ENCODE results near the gene ADCY10. TPM values are rescaled to one million over a fixed set of nuclear protein-coding genes. Genes with fewer than 3 reads are reported as not detected.

The ADCY10 gene
- total RNA-seq, 1 experiment from 2014 or later = 0.10 TPM

DNA sequence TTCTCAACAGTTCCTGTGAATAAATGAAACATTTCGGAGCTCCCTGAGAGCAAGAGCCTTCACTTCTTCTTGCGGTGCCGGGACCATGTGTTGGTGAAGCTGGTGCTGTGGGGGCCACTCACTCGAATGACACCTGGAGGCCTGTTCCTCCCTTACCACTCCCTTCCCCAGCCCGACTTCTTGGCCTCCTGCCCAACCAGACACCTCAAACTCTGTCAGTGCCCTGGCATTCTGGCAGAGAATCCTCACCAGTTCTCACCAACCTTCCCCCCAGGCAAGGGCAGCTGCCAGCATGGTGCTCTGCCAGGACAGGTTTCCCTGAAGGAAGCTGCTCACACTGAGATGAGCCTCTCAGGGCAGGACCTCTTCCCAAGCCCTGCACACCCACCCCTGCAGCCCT, 123.8 kb downstream of the ADCY10 start:
- in situ Hi-C loops (cut with HindIII; ENCODE audit: low pct_unique_long_range_greater_than_20kb, low sequenced_read_pairs) (no loop called here), intact Hi-C loops (cut with micrococcal nuclease; ENCODE audit: unreplicated experiment) (no loop called here)
- DNase-seq (ENCODE audit: low read depth, low spot score) (no peak), ATAC-seq (no peak)
- H3K9me3 ChIP-seq (ENCODE audit: control insufficient read depth, insufficient read depth, low read depth, low read length) = no peaks in the 10 kb centered on the region
- POLR2A ChIA-PET = no interaction called here
- no peak overlapping the region for H3K27ac ChIP-seq (ENCODE audit: low read length)
- TF ChIP-seq, protein P1, sequence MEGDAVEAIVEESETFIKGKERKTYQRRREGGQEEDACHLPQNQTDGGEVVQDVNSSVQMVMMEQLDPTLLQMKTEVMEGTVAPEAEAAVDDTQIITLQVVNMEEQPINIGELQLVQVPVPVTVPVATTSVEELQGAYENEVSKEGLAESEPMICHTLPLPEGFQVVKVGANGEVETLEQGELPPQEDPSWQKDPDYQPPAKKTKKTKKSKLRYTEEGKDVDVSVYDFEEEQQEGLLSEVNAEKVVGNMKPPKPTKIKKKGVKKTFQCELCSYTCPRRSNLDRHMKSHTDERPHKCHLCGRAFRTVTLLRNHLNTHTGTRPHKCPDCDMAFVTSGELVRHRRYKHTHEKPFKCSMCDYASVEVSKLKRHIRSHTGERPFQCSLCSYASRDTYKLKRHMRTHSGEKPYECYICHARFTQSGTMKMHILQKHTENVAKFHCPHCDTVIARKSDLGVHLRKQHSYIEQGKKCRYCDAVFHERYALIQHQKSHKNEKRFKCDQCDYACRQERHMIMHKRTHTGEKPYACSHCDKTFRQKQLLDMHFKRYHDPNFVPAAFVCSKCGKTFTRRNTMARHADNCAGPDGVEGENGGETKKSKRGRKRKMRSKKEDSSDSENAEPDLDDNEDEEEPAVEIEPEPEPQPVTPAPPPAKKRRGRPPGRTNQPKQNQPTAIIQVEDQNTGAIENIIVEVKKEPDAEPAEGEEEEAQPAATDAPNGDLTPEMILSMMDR (IDR thresholded peaks at IDR 0.05) = no peak
- TF ChIP-seq TCF7L2 (IDR thresholded peaks at IDR 0.05; ENCODE audit: low read depth, low read length) = no peak
- TF ChIP-seq POLR2AphosphoS5 (IDR thresholded peaks at IDR 0.05; ENCODE audit: low read depth, low read length) = no peak
- no peak for TF ChIP-seq REST (IDR thresholded peaks at IDR 0.05; ENCODE audit: insufficient read depth in 1 of 2, low read depth in 2 of 2, low read length in 1 of 2)
- TF ChIP-seq SIN3A (IDR thresholded peaks at IDR 0.05; ENCODE audit: borderline replicate concordance, insufficient read depth, low read depth, low read length) = no peak
- no peak overlapping the region for H3K4me3 ChIP-seq (ENCODE audit: low read depth in 2 of 2, low read length in 2 of 2)
- CTCF ChIA-PET = no interaction called here
- H3K4me1 ChIP-seq (ENCODE audit: control insufficient read depth, insufficient read depth, low read length) = no peaks in the 10 kb centered on the region
- no peaks in the 10 kb centered on the region for H3K27me3 ChIP-seq (ENCODE audit: control insufficient read depth, insufficient read depth, low read length)
- no TSS peak for BruUV-seq (replicated peaks)
- H3K36me3 ChIP-seq (ENCODE audit: control insufficient read depth, insufficient read depth, low read length) = no peaks in the 10 kb centered on the region; the same call in 1 of the 2 replicates

GRCh38 chr1:167789501-167789900, 124.4 kb downstream of the ADCY10 start:
- TF ChIP-seq REST (IDR thresholded peaks at IDR 0.05; ENCODE audit: insufficient read depth in 1 of 2, low read depth in 2 of 2, low read length in 1 of 2) (no peak), TCF7L2 (IDR thresholded peaks at IDR 0.05; ENCODE audit: low read depth, low read length) (no peak), SIN3A (IDR thresholded peaks at IDR 0.05; ENCODE audit: borderline replicate concordance, insufficient read depth, low read depth, low read length) (no peak), POLR2AphosphoS5 (IDR thresholded peaks at IDR 0.05; ENCODE audit: low read depth, low read length) (no peak)
- TF ChIP-seq, protein P1 (IDR thresholded peaks at IDR 0.05) = no peak
- in situ Hi-C loops (cut with HindIII; ENCODE audit: low pct_unique_long_range_greater_than_20kb, low sequenced_read_pairs) (no loop called here), intact Hi-C loops (cut with micrococcal nuclease; ENCODE audit: unreplicated experiment) (no loop called here)
- Histone ChIP-seq H3K36me3 (ENCODE audit: control insufficient read depth, insufficient read depth, low read length) (no peaks in the 10 kb centered on the region; the same call in 1 of the 2 replicates), H3K4me1 (ENCODE audit: control insufficient read depth, insufficient read depth, low read length) (no peaks in the 10 kb centered on the region), H3K4me3 (ENCODE audit: low read depth in 2 of 2, low read length in 2 of 2) (no peak overlapping the region), H3K9me3 (ENCODE audit: control insufficient read depth, insufficient read depth, low read depth, low read length) (no peaks in the 10 kb centered on the region), H3K27me3 (ENCODE audit: control insufficient read depth, insufficient read depth, low read length) (no peaks in the 10 kb centered on the region), H3K27ac (ENCODE audit: low read length) (no peak overlapping the region)
- no TSS peak for BruUV-seq (replicated peaks)
- ChIA-PET CTCF (interaction anchor here (0.6 kb wide), 1 partner anchor 16 kb away, joined by 7 read pairs; no protein-coding TSS in a partner anchor), POLR2A (no interaction called here)
- DNase-seq (ENCODE audit: low read depth, low spot score) = no peak
- no peak for ATAC-seq
